NCI-H1092 treated with DMSO at 0.1 percent for 48 hours (cell line): ENCODE data around the gene DLG1.
A peak's percentile ranks its signal among the peaks of the same experiment; 100 is the strongest.
"Not testable (repeated sequence)": the region's sequence is repeated elsewhere in the genome, so short reads cannot be mapped to it uniquely, and the experiment has no call there.

ENCODE experiments used
- DNase-seq: peaks from one replicate; lab custom pipeline; 2025; lab: John Stamatoyannopoulos, UW

Gene DLG1

GRCh38 chr3:197209366-197210260 lies 88.8 kb downstream of the DLG1 start:
- no peak for DNase-seq

GRCh38 chr3:197206913-197207312 lies 91.5 kb downstream of the DLG1 start:
- no peak for DNase-seq

- DNase-seq, result no peak
These were observed 92.7 kb downstream of the DLG1 start for GRCh38 chr3:197205675-197206074.

GRCh38 chr3:197205265-197205664 lies 93.1 kb downstream of the DLG1 start:
- no peak for DNase-seq

GRCh38 chr3:197204736-197205135 lies 93.7 kb downstream of the DLG1 start:
- no peak for DNase-seq

DNA sequence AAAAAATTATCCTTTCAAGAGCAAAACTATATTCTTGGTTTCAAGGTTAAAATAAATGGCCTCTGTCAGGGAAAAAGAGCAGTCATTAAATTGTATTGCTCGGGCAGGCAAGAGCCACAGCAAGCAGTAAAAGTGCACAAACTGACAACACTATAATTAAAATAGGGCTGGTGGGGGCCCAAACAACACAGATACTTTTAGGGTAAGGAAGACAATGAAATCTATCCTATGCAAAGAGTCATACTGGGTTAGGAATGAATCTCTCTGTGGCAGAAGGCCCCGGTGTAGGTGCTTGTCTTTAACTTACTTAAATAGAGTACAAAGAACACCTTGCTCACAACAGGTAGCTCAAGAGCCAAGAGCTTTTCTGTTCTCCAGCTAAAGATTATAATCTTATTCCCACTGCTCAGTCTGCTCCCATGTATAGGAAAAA lies 94.7 kb downstream of the DLG1 start:
- DNase-seq, result no peak

DNA sequence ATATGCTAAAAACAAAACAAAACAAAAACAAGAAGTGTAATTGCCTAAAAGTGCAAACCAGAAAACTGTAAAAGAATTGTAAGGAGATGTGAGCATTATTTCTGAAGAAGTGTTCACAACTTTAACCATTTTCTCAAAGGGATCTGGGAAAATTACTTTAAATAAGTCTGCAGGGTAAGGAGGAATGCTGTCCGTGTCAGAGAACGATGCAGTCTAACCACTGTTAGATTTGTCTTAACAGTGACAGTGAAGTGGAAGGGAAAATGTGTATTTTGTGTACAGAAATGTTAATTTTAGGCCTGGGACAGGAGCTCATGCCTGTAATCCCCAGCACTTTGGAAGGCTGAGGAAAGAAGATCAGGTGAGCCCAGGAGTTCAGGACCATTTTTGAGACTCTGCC lies 95.7 kb downstream of the DLG1 start:
- no peak for DNase-seq

- DNase-seq, result no peak
These were observed 96.5 kb downstream of the DLG1 start for GRCh38 chr3:197201791-197202452.

- not testable (repeated sequence) for DNase-seq
These were observed 97.6 kb downstream of the DLG1 start for GRCh38 chr3:197200856-197201255.

DNA sequence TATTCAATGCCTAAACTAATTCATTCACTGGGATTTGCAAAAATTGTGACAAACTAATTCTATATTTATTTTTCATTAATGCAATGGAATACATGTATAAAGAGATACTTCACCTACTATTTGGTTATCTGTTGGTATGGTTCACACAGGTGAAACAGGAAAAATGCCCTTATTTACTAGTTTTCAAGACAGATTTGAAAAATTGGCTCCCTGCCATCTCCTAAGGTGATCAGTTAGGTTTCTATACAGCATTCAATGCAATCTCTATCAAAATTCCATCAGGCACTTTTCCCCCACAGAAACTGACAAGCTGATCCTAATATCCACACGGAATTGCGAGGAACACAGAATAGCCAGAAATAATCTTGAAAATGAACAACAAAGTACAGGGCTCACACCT lies 101.1 kb downstream of the DLG1 start:
- DNase-seq, result no peak

DNA sequence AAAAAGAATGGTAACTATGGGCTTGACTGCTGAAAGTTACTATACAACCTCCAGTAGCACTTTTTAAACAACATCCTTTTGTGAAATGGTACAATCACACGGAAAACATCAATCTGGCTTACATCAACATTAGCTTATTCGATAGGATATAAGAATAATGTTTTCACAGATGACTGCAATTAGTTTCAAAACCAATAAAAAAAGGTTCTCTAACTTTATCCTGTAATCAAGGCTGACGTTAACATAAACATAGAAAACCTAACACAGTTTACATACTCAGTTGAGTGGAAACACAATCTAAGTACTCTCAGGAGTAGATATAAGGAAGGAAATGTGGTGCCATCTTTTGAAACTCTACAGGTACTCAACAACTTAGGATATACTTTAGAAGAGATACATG lies 102.2 kb downstream of the DLG1 start:
- no peak for DNase-seq

- DNase-seq, result no peak
These were observed 103.1 kb downstream of the DLG1 start for GRCh38 chr3:197195326-197195725.

DNA sequence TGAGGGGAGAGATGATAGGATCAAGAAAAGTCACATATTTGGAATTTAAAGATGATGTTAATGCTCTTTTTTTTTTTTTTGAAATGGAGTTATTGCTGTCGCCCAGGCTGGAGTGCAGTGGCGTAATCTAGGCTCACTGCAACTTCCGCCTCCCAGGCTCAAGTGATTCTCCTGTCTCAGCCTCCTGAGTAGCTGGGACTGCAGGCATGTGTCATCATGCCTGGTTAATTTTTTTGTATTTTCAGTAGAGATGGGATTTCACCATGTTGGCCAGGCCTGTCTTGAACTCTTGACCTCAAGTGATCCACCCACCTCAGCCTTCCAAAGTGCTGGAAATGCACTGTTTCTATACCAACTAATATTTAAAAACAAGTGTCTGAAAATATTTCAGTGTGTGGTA lies 104.7 kb downstream of the DLG1 start:
- not testable (repeated sequence) for DNase-seq

DNA sequence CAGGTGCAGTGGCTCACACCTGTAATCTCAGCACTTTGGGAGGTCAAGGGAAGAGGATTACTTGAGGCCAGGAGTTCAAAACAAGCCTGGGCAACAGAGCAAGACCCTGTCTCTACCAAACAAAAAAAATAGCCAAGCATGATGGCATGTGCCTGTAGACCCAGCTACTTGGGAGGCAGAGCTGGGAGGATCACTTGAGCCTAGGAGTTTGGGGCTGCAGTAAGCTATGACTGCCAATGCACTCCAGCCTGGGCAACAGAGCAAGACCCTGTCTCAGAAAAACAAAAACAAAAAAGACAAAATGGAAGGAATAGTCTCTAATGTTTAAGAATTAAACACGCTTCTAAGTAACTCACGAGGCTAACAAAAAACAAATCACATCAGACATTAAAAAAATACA lies 106.5 kb downstream of the DLG1 start:
- no peak for DNase-seq

GRCh38 chr3:197189623-197190022 lies 108.8 kb downstream of the DLG1 start:
- DNase-seq, result no peak

GRCh38 chr3:197188963-197189362 lies 109.4 kb downstream of the DLG1 start:
- no peak for DNase-seq

DNA sequence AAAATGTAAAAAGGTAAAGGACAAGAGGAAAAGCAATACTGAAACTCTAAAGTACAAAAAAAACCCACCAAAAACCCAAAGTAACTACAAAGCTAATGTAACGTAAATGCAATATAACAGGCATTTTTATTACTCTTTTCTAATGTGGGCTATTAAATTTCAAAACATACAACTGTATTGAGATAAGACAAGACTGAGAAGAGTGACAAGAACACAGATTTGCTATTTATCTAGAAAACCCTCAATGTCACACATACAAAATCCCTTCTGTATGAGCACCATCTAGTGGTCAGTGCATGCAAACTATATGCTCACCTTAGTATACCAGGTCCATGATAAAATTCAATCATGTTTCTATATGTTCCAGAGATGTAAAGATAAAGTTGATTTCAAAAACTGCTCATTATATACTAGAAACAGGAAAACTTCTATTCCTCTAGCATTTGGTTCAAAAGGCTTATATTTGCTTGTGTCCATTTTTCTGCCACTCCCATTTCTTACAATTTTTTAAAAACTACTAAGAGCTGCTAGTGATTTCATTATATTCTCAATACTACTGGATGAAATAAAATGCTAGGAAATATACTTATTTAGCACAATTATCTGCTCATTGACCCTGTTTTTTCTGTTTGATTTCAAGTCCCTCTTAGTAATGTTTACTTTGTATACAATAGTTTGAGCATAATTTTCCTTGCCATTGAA lies 111.4 kb downstream of the DLG1 start:
- peak; percentile 69 for DNase-seq

- DNase-seq, result peak; percentile 87
These were observed 114.8 kb downstream of the DLG1 start for GRCh38 chr3:197183582-197183981.

DNA sequence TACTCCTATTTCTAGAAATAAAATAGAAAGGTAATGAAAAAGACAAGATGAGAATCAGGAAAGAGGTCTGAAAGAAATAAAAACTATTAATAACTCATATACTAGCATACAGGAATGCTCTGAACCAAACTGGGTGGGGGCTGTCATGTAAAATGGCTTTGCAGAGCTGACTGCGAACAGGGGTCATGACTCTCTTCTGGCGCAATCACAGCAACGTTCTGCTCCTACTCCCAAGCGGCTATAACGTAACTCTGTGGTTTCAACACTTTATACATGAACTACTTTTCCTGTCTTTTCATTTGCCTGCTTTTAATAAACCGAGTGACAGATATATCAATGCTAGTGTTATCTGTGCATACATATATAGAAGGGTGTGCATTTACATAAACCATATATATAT lies 116.7 kb downstream of the DLG1 start:
- no peak for DNase-seq

DNA sequence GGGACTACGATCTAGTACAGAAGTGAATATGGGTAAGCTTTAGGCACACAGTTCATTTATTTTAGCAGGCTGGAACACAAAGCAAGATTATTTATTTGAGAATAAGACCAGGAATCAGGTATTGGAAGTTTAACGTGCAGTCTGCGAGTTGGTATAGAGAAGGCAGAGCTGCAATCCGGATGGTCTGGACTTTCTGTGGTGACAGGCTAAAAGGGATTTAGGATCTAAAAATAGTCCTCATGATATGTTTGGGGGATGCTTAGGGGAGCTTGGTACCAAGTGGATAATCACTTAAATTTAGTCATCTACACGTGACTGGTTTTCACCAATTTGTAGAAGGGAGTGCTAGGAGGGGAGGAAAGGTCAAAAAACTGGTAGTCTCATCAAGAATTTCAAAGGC lies 119.4 kb downstream of the DLG1 start:
- no peak for DNase-seq

GRCh38 chr3:197175503-197175902 lies 122.9 kb downstream of the DLG1 start:
- DNase-seq, result no peak

DNA sequence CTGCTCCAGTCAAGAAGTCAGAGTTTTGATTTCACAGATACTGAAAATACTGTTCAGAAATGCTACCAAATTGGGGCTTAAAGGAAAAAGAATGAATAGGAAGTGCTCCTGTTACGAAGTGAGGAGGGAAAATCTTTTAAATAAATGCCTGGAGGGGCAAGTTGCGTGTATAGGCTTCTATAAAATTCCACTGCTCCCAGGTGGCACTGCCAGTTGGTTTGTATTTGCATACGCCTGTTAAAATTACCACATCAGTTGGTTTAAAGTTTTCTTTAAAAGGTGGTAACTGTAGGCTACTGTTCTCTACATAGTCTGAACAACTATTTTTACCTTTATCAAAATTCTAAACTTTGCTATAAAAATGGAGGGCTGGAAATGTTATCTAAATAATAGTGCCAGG lies 123.5 kb downstream of the DLG1 start:
- DNase-seq, result no peak

DNA sequence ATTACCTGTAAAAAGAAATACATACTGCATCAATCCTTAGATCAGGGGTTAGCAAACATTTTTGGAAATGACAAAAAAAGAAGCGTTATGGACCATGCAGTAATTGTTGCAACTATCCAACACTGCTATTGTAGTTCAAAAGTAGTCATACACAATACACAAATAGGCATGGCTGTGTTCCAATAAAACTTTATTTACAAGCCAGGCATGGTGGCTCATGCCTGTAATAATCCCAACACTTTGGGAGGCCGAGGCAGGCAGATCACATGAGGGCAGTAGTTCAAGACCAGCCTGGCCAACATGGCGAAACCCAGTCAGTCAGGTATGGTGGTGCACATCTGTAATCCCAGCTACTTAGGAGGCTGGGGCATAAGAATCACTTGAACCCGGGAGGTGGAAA lies 124.8 kb downstream of the DLG1 start:
- DNase-seq, result no peak
